Vagina (tissue), 2 donors: ENCODE data around the gene KLKB1.

Experiments
- CTCF ChIP-seq, 3 experiments: fragments of 450-650 bp in 2 of 3; fragments of 200-600 bp in 1 of 3; sonication (generic) in 1 of 3; IDR thresholded peaks; one replicate each; pipeline ENCODE4 v1.5.1; 2017 to 2019; ENCODE audit warnings: antibody characterized with exemption in 3 of 3, mild to moderate bottlenecking in 2 of 3, moderate library complexity in 2 of 3
- POLR2A ChIP-seq, 2 donors: fragments of 450-650 bp; IDR thresholded peaks; one replicate each; pipeline ENCODE4 v1.6.1; 2017; ENCODE audit warnings: antibody characterized with exemption in 2 of 2, mild to moderate bottlenecking in 2 of 2, moderate library complexity in 2 of 2

- no peak for TF ChIP-seq POLR2A (IDR thresholded peaks at IDR 0.05)
- no peak for TF ChIP-seq CTCF (IDR thresholded peaks at IDR 0.05)
These were observed 1.5 kb upstream of the KLKB1 start for GRCh38 chr4:186225848-186226247.
